Type B pancreatic cell (in vitro differentiated cells): Measurements from ENCODE around the gene POU6F2. TPM values are rescaled to one million over a fixed set of nuclear protein-coding genes. Genes with fewer than 3 reads are reported as not detected.

ENCODE experiments used
- DNase-seq: peaks from one replicate; pipeline ENCODE4 v3.0.0; 2021; ENCODE audit warnings: mixed read lengths; ENCODE audit not compliant: unreplicated experiment; ENCODE audit errors: extremely low spot score
- H3K27ac Mint-ChIP-seq: 2 replicates; pipeline ENCODE4 v1.8.0; 2021; ENCODE audit warnings: mild to moderate bottlenecking, mixed read lengths
- H3K27me3 Mint-ChIP-seq: 2 replicates; pipeline ENCODE4 v1.8.0; 2021; ENCODE audit warnings: mixed read lengths
- H3K36me3 Mint-ChIP-seq: 2 replicates; pipeline ENCODE4 v1.8.0; 2021; ENCODE audit warnings: mixed read lengths
- H3K4me1 Mint-ChIP-seq: one replicate; pipeline ENCODE4 v1.8.0; 2021; ENCODE audit warnings: mixed read lengths; ENCODE audit not compliant: unreplicated experiment
- H3K4me3 Mint-ChIP-seq: 2 replicates; pipeline ENCODE4 v1.8.0; 2021; ENCODE audit warnings: mild to moderate bottlenecking, mixed read lengths
- H3K9me3 Mint-ChIP-seq: 2 replicates; pipeline ENCODE4 v1.8.0; 2021; ENCODE audit warnings: mixed read lengths
- CTCF ChIP-seq: fragments of 200-600 bp; sonication (generic); conservative IDR thresholded peaks from 2 replicates; pipeline ENCODE4 v1.5.0; 2021; ENCODE audit warnings: antibody characterized with exemption, mild to moderate bottlenecking
- total RNA-seq: library from RNA; stranded (reverse); gene quantifications from 2 replicates; pipeline ENCODE4 v1.2.1, GENCODE V29; 2021; ENCODE audit warnings: low replicate concordance

POU6F2 gene
- total RNA-seq, 1 donor from 2014 or later = 1.4 TPM

GRCh38 chr7:39453743-39454355 is 476.1 kb downstream of the POU6F2 start:
- no peaks in the 10 kb centered on the region for H3K9me3 Mint-ChIP-seq
- H3K27ac Mint-ChIP-seq = no peak overlapping the region
- DNase-seq = no peak
- H3K4me1 Mint-ChIP-seq = no peaks in the 10 kb centered on the region
- peaks cover 3% of the 10 kb centered on the region for H3K27me3 Mint-ChIP-seq
- no peaks in the 10 kb centered on the region for H3K36me3 Mint-ChIP-seq
- no peak overlapping the region for H3K4me3 Mint-ChIP-seq
- peak; percentile 79 for TF ChIP-seq CTCF

GRCh38 chr7:39458061-39458745 is 480.5 kb downstream of the POU6F2 start:
- Mint-ChIP-seq H3K9me3 (no peaks in the 10 kb centered on the region), H3K27ac (no peak overlapping the region), H3K36me3 (no peaks in the 10 kb centered on the region)

GRCh38 chr7:39459636-39460035 is 481.9 kb downstream of the POU6F2 start:
- H3K4me1 Mint-ChIP-seq = peaks cover 6% of the 10 kb centered on the region
- H3K36me3 Mint-ChIP-seq = no peaks in the 10 kb centered on the region
- H3K4me3 Mint-ChIP-seq = no peak overlapping the region
- TF ChIP-seq CTCF = no peak
- peaks cover 8% of the 10 kb centered on the region for H3K27me3 Mint-ChIP-seq
- DNase-seq = no peak
- no peaks in the 10 kb centered on the region for H3K9me3 Mint-ChIP-seq
- no peak overlapping the region for H3K27ac Mint-ChIP-seq

More at GRCh38 chr7:39458061-39458745, 480.5 kb downstream of the POU6F2 start:
- Mint-ChIP-seq H3K27me3 (peaks cover 5% of the 10 kb centered on the region), H3K4me3 (no peak overlapping the region), H3K4me1 (peaks cover 6% of the 10 kb centered on the region)
- TF ChIP-seq CTCF = no peak
- no peak for DNase-seq

GRCh38 chr7:39460486-39460885 is 482.8 kb downstream of the POU6F2 start:
- Mint-ChIP-seq H3K27me3 (peaks cover 10% of the 10 kb centered on the region), H3K27ac (no peak overlapping the region), H3K4me1 (peaks cover 10% of the 10 kb centered on the region), H3K36me3 (no peaks in the 10 kb centered on the region), H3K4me3 (no peak overlapping the region), H3K9me3 (no peaks in the 10 kb centered on the region)
- DNase-seq = no peak
- TF ChIP-seq CTCF = no peak

- no peak overlapping the region for H3K4me3 Mint-ChIP-seq
- TF ChIP-seq CTCF = no peak
- H3K9me3 Mint-ChIP-seq = no peaks in the 10 kb centered on the region
- peaks cover 10% of the 10 kb centered on the region for H3K27me3 Mint-ChIP-seq
- H3K36me3 Mint-ChIP-seq = no peaks in the 10 kb centered on the region
- H3K4me1 Mint-ChIP-seq = peaks cover 10% of the 10 kb centered on the region
- no peak overlapping the region for H3K27ac Mint-ChIP-seq
- no peak for DNase-seq
These were observed 483.6 kb downstream of the POU6F2 start for GRCh38 chr7:39461263-39461820.
